Measurements from ENCODE around the gene ATP23. TPM values are rescaled to one million over a fixed set of nuclear protein-coding genes. Genes with fewer than 3 reads are reported as not detected.
A peak's percentile ranks its signal among the peaks of the same experiment; 100 is the strongest.

The ATP23 gene
- total RNA-seq, 2 donors from 2014 or later, result 10.4 to 11.3 TPM

- DNase-seq, result no peak
- H3K36me3 ChIP-seq (ENCODE audit: control insufficient read depth, insufficient read depth, low read length), result no peaks in the 10 kb centered on the region
- Mint-ChIP-seq H3K27me3 (ENCODE audit: insufficient read depth) (peaks cover 42% of the 10 kb centered on the region), H3K4me1 (peaks cover 13% of the 10 kb centered on the region), H3K9me3 (peaks cover 2% of the 10 kb centered on the region), H3K4me3 (no peak overlapping the region), H3K27ac (no peak overlapping the region), H3K36me3 (ENCODE audit: low read depth) (no peaks in the 10 kb centered on the region)
- H3K9ac ChIP-seq (ENCODE audit: extremely low read depth, low read length, poor library complexity, severe bottlenecking), result no peak overlapping the region
- H3K4me3 ChIP-seq (ENCODE audit: low read length), result no peak overlapping the region
- H3K27me3 ChIP-seq (ENCODE audit: control insufficient read depth, insufficient read depth, low read length, poor library complexity, severe bottlenecking), result peaks cover 17% of the 10 kb centered on the region
- WGBS, 2 experiments (ENCODE audit: insufficient coverage in 1 of 2, insufficient read length in 1 of 2), result 94 to 100% methylated on average over 1 to 3 of the region's 3 CpGs
- TF ChIP-seq CTCF (conservative IDR thresholded peaks at IDR 0.05), result no peak
- no peaks in the 10 kb centered on the region for H3K4me1 ChIP-seq (ENCODE audit: control insufficient read depth, insufficient read depth, low read length)
- H3K27ac ChIP-seq (ENCODE audit: low read depth, low read length), result no peak overlapping the region
- H3K9me3 ChIP-seq (ENCODE audit: control insufficient read depth, low read length), result no peaks in the 10 kb centered on the region
Measured at GRCh38 chr12:57939291-57939690, 2.1 kb upstream of the ATP23 start.

GRCh38 chr12:57940052-57940914 is 1.1 kb upstream of the ATP23 start:
- TF ChIP-seq CTCF (conservative IDR thresholded peaks at IDR 0.05), result no peak
- H3K9me3 Mint-ChIP-seq, result peaks cover 2% of the 10 kb centered on the region
- H3K4me1 Mint-ChIP-seq, result peaks cover 13% of the 10 kb centered on the region
- peak overlapping the region; percentile 84 for H3K4me3 Mint-ChIP-seq
- no peak for DNase-seq
- Histone ChIP-seq H3K27ac (ENCODE audit: low read depth, low read length) (no peak overlapping the region), H3K9ac (ENCODE audit: extremely low read depth, low read length, poor library complexity, severe bottlenecking) (no peak overlapping the region), H3K27me3 (ENCODE audit: control insufficient read depth, insufficient read depth, low read length, poor library complexity, severe bottlenecking) (peaks cover 17% of the 10 kb centered on the region), H3K36me3 (ENCODE audit: control insufficient read depth, insufficient read depth, low read length) (no peaks in the 10 kb centered on the region), H3K4me3 (ENCODE audit: low read length) (peak overlapping the region; percentile 87), H3K4me1 (ENCODE audit: control insufficient read depth, insufficient read depth, low read length) (no peaks in the 10 kb centered on the region), H3K9me3 (ENCODE audit: control insufficient read depth, low read length) (no peaks in the 10 kb centered on the region)
- peaks cover 32% of the 10 kb centered on the region for H3K27me3 Mint-ChIP-seq (ENCODE audit: insufficient read depth)
- H3K36me3 Mint-ChIP-seq (ENCODE audit: low read depth), result no peaks in the 10 kb centered on the region
- WGBS, 2 experiments (ENCODE audit: insufficient coverage in 1 of 2, insufficient read length in 1 of 2), result 72 to 80% methylated on average over 2 of the region's 2 CpGs
- peak overlapping the region; percentile 95 for H3K27ac Mint-ChIP-seq

- H3K4me1 ChIP-seq (ENCODE audit: control insufficient read depth, insufficient read depth, low read length), result no peaks in the 10 kb centered on the region
- peaks cover 31% of the 10 kb centered on the region for H3K27me3 Mint-ChIP-seq (ENCODE audit: insufficient read depth)
Measured at GRCh38 chr12:57940915-57941164, 527 bp upstream of the ATP23 start.

More at GRCh38 chr12:57940915-57941164, 527 bp upstream of the ATP23 start:
- Histone ChIP-seq H3K4me3 (ENCODE audit: low read length) (peak overlapping the region; percentile 87), H3K9ac (ENCODE audit: extremely low read depth, low read length, poor library complexity, severe bottlenecking) (peak overlapping the region; percentile 31), H3K27ac (ENCODE audit: low read depth, low read length) (no peak overlapping the region), H3K36me3 (ENCODE audit: control insufficient read depth, insufficient read depth, low read length) (no peaks in the 10 kb centered on the region), H3K9me3 (ENCODE audit: control insufficient read depth, low read length) (no peaks in the 10 kb centered on the region), H3K27me3 (ENCODE audit: control insufficient read depth, insufficient read depth, low read length, poor library complexity, severe bottlenecking) (peaks cover 17% of the 10 kb centered on the region)
- Mint-ChIP-seq H3K4me1 (peaks cover 10% of the 10 kb centered on the region), H3K9me3 (peaks cover 2% of the 10 kb centered on the region), H3K27ac (peak overlapping the region; percentile 95), H3K36me3 (ENCODE audit: low read depth) (no peaks in the 10 kb centered on the region), H3K4me3 (peak overlapping the region; percentile 84)
- DNase-seq, result no peak
- no peak for TF ChIP-seq CTCF (conservative IDR thresholded peaks at IDR 0.05)
- 8 to 13% methylated on average over 4 of the region's 4 CpGs for WGBS, 2 experiments (ENCODE audit: insufficient coverage in 1 of 2, insufficient read length in 1 of 2)

Measured in endodermal cell (in vitro differentiated cells).